Measurements from ENCODE around the gene EXOC3L4. TPM values are rescaled to one million over a fixed set of nuclear protein-coding genes. Genes with fewer than 3 reads are reported as not detected.

The EXOC3L4 gene
- total and polyA plus RNA-seq, 4 donors: 24.0 to 77.8 (median 36.7) TPM

DNA sequence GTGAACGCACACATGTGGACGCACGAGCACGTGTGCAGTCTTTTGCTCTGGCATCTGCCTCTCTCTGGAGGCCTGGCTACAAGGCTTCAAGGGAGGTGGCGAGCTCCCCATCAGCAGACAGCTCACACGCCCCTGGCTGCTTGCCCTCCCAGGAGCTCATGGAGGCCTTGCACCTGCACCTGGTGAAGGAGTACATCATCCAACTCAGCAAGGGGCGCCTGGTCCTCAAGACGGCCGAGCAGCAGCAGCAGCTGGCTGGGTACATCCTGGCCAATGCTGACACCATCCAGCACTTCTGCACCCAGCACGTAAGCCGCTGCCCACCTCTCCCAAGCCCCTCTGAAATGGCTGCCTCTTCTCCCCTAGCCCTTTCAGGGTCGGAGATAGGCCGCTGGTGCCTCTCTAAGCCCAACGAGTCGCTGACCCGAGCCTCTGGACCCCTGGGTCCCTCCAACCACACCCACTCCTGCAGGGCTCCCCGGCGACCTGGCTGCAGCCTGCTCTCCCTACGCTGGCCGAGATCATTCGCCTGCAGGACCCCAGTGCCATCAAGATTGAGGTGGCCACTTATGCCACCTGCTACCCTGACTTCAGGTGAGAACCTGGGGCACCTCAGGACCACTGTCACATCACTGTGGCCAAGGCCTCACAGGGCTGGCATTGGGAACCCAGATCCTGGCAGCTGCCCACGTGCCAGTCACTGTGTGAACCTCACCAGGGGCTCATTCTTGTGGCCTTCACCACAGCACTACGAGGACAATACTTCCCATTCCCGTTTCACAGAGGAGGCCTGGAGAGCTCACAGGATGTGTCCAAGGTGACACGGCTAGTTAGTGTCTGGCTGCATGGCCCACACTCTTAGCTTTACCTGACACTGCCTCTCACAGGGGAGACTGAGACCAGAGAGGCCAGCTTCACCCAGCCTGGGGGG lies 39.0 kb downstream of the EXOC3L4 start:
- WGBS: 94% methylated on average over 25 of the region's 25 CpGs
- Histone ChIP-seq H3K27me3 (ENCODE audit: control insufficient read depth in 4 of 4, insufficient read depth in 4 of 4, low read length in 3 of 4) (no peaks in the 10 kb centered on the region), H3K9ac (ENCODE audit: low read depth in 1 of 2, low read length in 2 of 2) (no peak overlapping the region), H3K36me3 (ENCODE audit: control insufficient read depth in 4 of 4, insufficient read depth in 3 of 4, low read depth in 1 of 4, low read length in 3 of 4) (peaks cover 2 to 11% (median 6%) of the 10 kb centered on the region in 4 donors), H3K27ac (ENCODE audit: low read depth in 1 of 2, low read length in 2 of 2) (no peak overlapping the region), H3K9me3 (ENCODE audit: control insufficient read depth in 4 of 4, low read length in 3 of 4) (no peaks in the 10 kb centered on the region), H3K4me3 (ENCODE audit: low read depth in 1 of 3, low read length in 3 of 3) (no peak overlapping the region), H3K4me1 (ENCODE audit: control insufficient read depth in 4 of 4, insufficient read depth in 4 of 4, low read length in 3 of 4) (peaks cover 4 to 25% (median 13%) of the 10 kb centered on the region in 4 donors)
- DNase-seq (ENCODE audit: low spot score): no peak
- TF ChIP-seq RAD21 (IDR thresholded peaks at IDR 0.05) (no peak), GABPA (IDR thresholded peaks at IDR 0.05 in 1 of 2, conservative IDR thresholded peaks at IDR 0.05 in 1 of 2) (no peak)

DNA sequence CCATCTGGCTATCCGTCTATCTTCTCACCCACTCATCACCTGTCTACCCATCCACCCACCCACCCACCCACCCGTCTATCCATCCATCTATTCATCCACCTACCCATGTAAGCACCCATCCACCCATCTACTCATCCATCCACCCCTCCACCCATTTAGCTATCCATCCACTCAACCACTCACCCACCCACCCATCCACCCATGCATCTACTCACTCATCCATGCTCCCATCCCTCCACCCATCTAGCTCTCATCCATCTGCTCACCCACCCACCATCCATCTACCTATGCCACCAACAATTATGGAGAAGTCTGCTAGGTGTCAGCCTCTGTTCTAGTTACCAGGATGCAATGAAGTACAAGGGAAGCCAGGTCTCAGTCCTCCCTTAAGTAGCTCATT lies 39.9 kb downstream of the EXOC3L4 start:
- Histone ChIP-seq H3K36me3 (ENCODE audit: control insufficient read depth in 4 of 4, insufficient read depth in 3 of 4, low read depth in 1 of 4, low read length in 3 of 4) (peaks cover 2 to 11% (median 6%) of the 10 kb centered on the region in 4 donors), H3K9ac (ENCODE audit: low read depth in 1 of 2, low read length in 2 of 2) (no peak overlapping the region), H3K4me3 (ENCODE audit: low read depth in 1 of 3, low read length in 3 of 3) (no peak overlapping the region), H3K27me3 (ENCODE audit: control insufficient read depth in 4 of 4, insufficient read depth in 4 of 4, low read length in 3 of 4) (no peaks in the 10 kb centered on the region), H3K27ac (ENCODE audit: low read depth in 1 of 2, low read length in 2 of 2) (no peak overlapping the region), H3K9me3 (ENCODE audit: control insufficient read depth in 4 of 4, low read length in 3 of 4) (no peaks in the 10 kb centered on the region), H3K4me1 (ENCODE audit: control insufficient read depth in 4 of 4, insufficient read depth in 4 of 4, low read length in 3 of 4) (peaks cover 4 to 21% (median 11%) of the 10 kb centered on the region in 4 donors)
- TF ChIP-seq EGR1 (IDR thresholded peaks at IDR 0.05; ENCODE audit: low read depth in 2 of 2): no peak
- no peak for TF ChIP-seq JUND (IDR thresholded peaks at IDR 0.05)
- TF ChIP-seq SP1 (IDR thresholded peaks at IDR 0.05): no peak
- TF ChIP-seq ZBTB33 (IDR thresholded peaks at IDR 0.05): no peak
- TF ChIP-seq TAF1 (conservative IDR thresholded peaks at IDR 0.05): no peak
- TF ChIP-seq MAX (IDR thresholded peaks at IDR 0.05): no peak
- no peak for TF ChIP-seq CTCF (IDR thresholded peaks at IDR 0.05; ENCODE audit: low read depth, low read length, missing input control)
- TF ChIP-seq YY1 (IDR thresholded peaks at IDR 0.05): no peak
- TF ChIP-seq GABPA (IDR thresholded peaks at IDR 0.05 in 1 of 2, conservative IDR thresholded peaks at IDR 0.05 in 1 of 2): no peak
- no peak for TF ChIP-seq FOXA2 (IDR thresholded peaks at IDR 0.05)
- no peak for TF ChIP-seq FOXA1 (IDR thresholded peaks at IDR 0.05)
- no peak for TF ChIP-seq RAD21 (IDR thresholded peaks at IDR 0.05)
- no peak for TF ChIP-seq HNF4G (IDR thresholded peaks at IDR 0.05)
- no peak for TF ChIP-seq RXRA (IDR thresholded peaks at IDR 0.05)
- TF ChIP-seq, protein P1, sequence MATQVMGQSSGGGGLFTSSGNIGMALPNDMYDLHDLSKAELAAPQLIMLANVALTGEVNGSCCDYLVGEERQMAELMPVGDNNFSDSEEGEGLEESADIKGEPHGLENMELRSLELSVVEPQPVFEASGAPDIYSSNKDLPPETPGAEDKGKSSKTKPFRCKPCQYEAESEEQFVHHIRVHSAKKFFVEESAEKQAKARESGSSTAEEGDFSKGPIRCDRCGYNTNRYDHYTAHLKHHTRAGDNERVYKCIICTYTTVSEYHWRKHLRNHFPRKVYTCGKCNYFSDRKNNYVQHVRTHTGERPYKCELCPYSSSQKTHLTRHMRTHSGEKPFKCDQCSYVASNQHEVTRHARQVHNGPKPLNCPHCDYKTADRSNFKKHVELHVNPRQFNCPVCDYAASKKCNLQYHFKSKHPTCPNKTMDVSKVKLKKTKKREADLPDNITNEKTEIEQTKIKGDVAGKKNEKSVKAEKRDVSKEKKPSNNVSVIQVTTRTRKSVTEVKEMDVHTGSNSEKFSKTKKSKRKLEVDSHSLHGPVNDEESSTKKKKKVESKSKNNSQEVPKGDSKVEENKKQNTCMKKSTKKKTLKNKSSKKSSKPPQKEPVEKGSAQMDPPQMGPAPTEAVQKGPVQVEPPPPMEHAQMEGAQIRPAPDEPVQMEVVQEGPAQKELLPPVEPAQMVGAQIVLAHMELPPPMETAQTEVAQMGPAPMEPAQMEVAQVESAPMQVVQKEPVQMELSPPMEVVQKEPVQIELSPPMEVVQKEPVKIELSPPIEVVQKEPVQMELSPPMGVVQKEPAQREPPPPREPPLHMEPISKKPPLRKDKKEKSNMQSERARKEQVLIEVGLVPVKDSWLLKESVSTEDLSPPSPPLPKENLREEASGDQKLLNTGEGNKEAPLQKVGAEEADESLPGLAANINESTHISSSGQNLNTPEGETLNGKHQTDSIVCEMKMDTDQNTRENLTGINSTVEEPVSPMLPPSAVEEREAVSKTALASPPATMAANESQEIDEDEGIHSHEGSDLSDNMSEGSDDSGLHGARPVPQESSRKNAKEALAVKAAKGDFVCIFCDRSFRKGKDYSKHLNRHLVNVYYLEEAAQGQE (IDR thresholded peaks at IDR 0.05): no peak
- no peak for TF ChIP-seq NR2F2 (IDR thresholded peaks at IDR 0.05)
- TF ChIP-seq HNF4A (conservative IDR thresholded peaks at IDR 0.05): no peak
- 76% methylated on average over 2 of the region's 2 CpGs for WGBS
- DNase-seq (ENCODE audit: low spot score): no peak

All from liver (tissue), 9 donors.